HepG2 (cell line): ENCODE data around the gene SPRYD3.

ENCODE experiments used
- CHD2 ChIP-seq: IDR thresholded peaks from 2 replicates; pipeline ENCODE4 v1.6.1; 2011; ENCODE audit warnings: low read depth, low read length, improper control_type of control experiment
- FOXM1 ChIP-seq: sonication (generic); formaldehyde crosslinking; IDR thresholded peaks from 2 replicates; pipeline ENCODE4 v1.5.0; 2020; ENCODE audit warnings: missing genetic modification reagents
- KDM1A ChIP-seq: IDR thresholded peaks from 2 replicates; pipeline ENCODE4 v1.6.1; 2016; ENCODE audit warnings: missing compliant biosample characterization
- KLF16 ChIP-seq, 2 experiments: sonication (generic) in 1 of 2; formaldehyde crosslinking in 1 of 2; IDR thresholded peaks; 2 replicates each; pipeline versions ENCODE4 v1.6.1 to v1.8.0; 2016 to 2023; ENCODE audit warnings: missing genetic modification reagents in 2 of 2, missing compliant biosample characterization in 1 of 2
- POLR2A ChIP-seq, 2 experiments: IDR thresholded peaks; 2 replicates each; pipeline ENCODE4 v1.6.1; 2011; ENCODE audit warnings: low read depth in 2 of 2, low read length in 2 of 2, mild to moderate bottlenecking in 1 of 2, moderate library complexity in 1 of 2; ENCODE audit not compliant: insufficient read depth in 1 of 2
- SUZ12 ChIP-seq: fragments of 150-350 bp; IDR thresholded peaks from 2 replicates; pipeline ENCODE4 v1.6.1; 2014; ENCODE audit warnings: low read depth, low read length
- ZEB1 ChIP-seq: IDR thresholded peaks from 2 replicates; pipeline ENCODE4 v1.6.1; 2012; ENCODE audit warnings: mild to moderate bottlenecking, low read depth, inconsistent platforms; ENCODE audit not compliant: insufficient replicate concordance
- ZNF441 ChIP-seq: sonication (generic); formaldehyde crosslinking; IDR thresholded peaks from 2 replicates; pipeline ENCODE4 v1.7.0; 2021; ENCODE audit warnings: missing genetic modification reagents, borderline replicate concordance
- ZNF468 ChIP-seq: sonication (generic); formaldehyde crosslinking; IDR thresholded peaks from 2 replicates; pipeline ENCODE4 v1.8.0; 2022; ENCODE audit warnings: mild to moderate bottlenecking, moderate library complexity, missing genetic modification reagents
- TF ChIP-seq, protein P1 (sequence below): sonication (generic); formaldehyde crosslinking; IDR thresholded peaks from 2 replicates; pipeline ENCODE4 v1.5.0; 2020; ENCODE audit warnings: mild to moderate bottlenecking, missing genetic modification reagents, moderate library complexity
- TF ChIP-seq, protein P2 (sequence below), 2 experiments: IDR thresholded peaks; 2 replicates each; pipeline ENCODE4 v1.6.1; 2011 to 2012; ENCODE audit warnings: low read length in 2 of 2, borderline replicate concordance in 1 of 2, low read depth in 1 of 2, mild to moderate bottlenecking in 1 of 2, moderate library complexity in 1 of 2

DNA sequence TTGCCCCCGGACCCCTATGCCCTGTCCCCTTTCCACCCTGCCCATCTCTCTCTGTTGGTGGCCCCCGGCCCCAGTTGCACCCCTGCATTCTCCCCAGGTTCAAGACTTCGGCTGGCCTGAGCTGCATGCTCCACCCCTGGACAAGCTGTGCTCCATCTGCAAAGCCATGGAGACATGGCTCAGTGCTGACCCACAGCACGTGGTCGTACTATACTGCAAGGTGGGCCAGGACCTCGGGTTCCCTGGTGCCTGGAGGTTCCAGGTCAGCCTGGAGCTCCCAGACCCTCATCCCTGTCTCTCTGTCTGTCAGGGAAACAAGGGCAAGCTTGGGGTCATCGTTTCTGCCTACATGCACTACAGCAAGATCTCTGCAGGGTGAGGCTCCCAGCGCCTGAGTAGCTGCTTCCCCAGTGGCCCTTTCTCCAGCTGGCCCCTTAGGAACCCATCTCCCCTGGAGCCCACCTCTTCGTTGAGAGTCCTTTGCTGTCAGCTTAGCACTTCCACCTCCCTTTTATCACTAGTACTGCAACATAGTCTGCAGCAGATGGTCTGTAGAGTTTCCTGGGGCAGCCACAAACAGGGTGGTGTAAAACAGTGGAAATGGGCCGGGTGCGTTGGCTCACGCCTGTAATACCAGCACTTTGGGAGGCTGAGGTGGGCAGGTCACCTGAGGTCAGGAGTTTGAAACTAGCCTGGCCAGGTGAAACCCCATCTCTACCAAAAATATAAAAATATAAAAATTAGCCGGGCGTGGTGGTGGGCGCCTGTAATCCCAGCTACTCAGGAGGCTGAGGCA, 23.5 kb downstream of the SPRYD3 start:
- no peak for TF ChIP-seq POLR2A (IDR thresholded peaks at IDR 0.05; ENCODE audit: insufficient read depth in 1 of 2, low read depth in 2 of 2, low read length in 2 of 2)
- no peak for TF ChIP-seq FOXM1 (CRISPR knock-in tag)
- TF ChIP-seq ZNF468 (CRISPR knock-in tag), result no peak
- no peak for TF ChIP-seq ZEB1
- TF ChIP-seq KLF16 (CRISPR knock-in tag; IDR thresholded peaks at IDR 0.05), result no peak
- TF ChIP-seq, protein P1, sequence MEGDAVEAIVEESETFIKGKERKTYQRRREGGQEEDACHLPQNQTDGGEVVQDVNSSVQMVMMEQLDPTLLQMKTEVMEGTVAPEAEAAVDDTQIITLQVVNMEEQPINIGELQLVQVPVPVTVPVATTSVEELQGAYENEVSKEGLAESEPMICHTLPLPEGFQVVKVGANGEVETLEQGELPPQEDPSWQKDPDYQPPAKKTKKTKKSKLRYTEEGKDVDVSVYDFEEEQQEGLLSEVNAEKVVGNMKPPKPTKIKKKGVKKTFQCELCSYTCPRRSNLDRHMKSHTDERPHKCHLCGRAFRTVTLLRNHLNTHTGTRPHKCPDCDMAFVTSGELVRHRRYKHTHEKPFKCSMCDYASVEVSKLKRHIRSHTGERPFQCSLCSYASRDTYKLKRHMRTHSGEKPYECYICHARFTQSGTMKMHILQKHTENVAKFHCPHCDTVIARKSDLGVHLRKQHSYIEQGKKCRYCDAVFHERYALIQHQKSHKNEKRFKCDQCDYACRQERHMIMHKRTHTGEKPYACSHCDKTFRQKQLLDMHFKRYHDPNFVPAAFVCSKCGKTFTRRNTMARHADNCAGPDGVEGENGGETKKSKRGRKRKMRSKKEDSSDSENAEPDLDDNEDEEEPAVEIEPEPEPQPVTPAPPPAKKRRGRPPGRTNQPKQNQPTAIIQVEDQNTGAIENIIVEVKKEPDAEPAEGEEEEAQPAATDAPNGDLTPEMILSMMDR, result no peak
- TF ChIP-seq, protein P2, sequence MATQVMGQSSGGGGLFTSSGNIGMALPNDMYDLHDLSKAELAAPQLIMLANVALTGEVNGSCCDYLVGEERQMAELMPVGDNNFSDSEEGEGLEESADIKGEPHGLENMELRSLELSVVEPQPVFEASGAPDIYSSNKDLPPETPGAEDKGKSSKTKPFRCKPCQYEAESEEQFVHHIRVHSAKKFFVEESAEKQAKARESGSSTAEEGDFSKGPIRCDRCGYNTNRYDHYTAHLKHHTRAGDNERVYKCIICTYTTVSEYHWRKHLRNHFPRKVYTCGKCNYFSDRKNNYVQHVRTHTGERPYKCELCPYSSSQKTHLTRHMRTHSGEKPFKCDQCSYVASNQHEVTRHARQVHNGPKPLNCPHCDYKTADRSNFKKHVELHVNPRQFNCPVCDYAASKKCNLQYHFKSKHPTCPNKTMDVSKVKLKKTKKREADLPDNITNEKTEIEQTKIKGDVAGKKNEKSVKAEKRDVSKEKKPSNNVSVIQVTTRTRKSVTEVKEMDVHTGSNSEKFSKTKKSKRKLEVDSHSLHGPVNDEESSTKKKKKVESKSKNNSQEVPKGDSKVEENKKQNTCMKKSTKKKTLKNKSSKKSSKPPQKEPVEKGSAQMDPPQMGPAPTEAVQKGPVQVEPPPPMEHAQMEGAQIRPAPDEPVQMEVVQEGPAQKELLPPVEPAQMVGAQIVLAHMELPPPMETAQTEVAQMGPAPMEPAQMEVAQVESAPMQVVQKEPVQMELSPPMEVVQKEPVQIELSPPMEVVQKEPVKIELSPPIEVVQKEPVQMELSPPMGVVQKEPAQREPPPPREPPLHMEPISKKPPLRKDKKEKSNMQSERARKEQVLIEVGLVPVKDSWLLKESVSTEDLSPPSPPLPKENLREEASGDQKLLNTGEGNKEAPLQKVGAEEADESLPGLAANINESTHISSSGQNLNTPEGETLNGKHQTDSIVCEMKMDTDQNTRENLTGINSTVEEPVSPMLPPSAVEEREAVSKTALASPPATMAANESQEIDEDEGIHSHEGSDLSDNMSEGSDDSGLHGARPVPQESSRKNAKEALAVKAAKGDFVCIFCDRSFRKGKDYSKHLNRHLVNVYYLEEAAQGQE (IDR thresholded peaks at IDR 0.05; ENCODE audit: borderline replicate concordance in 1 of 2, low read depth in 1 of 2, low read length in 2 of 2), result no peak
- TF ChIP-seq ZNF441 (CRISPR knock-in tag), result no peak
- TF ChIP-seq SUZ12, result no peak
- TF ChIP-seq CHD2, result no peak
- no peak for TF ChIP-seq KDM1A
